H9 (cell line): ENCODE results near the gene TMEM213. TPM values are rescaled to one million over a fixed set of nuclear protein-coding genes. Genes with fewer than 3 reads are reported as not detected.

Source experiments
- DNase-seq: peaks from one replicate; pipeline ENCODE4 v3.0.0-alpha.2; 2017
- H2AFZ ChIP-seq: one replicate; pipeline ENCODE4 v1.6.1; 2013; ENCODE audit warnings: mild to moderate bottlenecking, low read length, control low read depth, moderate library complexity
- H2AK5ac ChIP-seq: 2 replicates; pipeline ENCODE4 v1.6.1; 2013; ENCODE audit warnings: low read length, control low read depth, mixed read lengths; ENCODE audit not compliant: insufficient read length
- H2BK120ac ChIP-seq: one replicate; pipeline ENCODE4 v1.6.1; 2013; ENCODE audit warnings: low read depth, mild to moderate bottlenecking, low read length, control low read depth, inconsistent platforms; ENCODE audit not compliant: poor library complexity, severe bottlenecking
- H2BK12ac ChIP-seq: 2 replicates; pipeline ENCODE4 v1.6.1; 2013; ENCODE audit warnings: low read length, control low read depth, mixed read lengths, low read depth; ENCODE audit not compliant: insufficient read length
- H2BK15ac ChIP-seq: 2 replicates; pipeline ENCODE4 v1.6.1; 2013; ENCODE audit warnings: low read depth, low read length, control low read depth
- H2BK20ac ChIP-seq: one replicate; pipeline ENCODE4 v1.6.1; 2013; ENCODE audit warnings: low read depth, mild to moderate bottlenecking, low read length, control low read depth, inconsistent platforms; ENCODE audit not compliant: poor library complexity, severe bottlenecking
- H2BK5ac ChIP-seq: 2 replicates; pipeline ENCODE4 v1.6.1; 2013; ENCODE audit warnings: low read length, control low read depth, mixed read lengths; ENCODE audit not compliant: insufficient read length
- H3K14ac ChIP-seq: 2 replicates; pipeline ENCODE4 v1.6.1; 2013; ENCODE audit warnings: low read length, control low read depth; ENCODE audit not compliant: insufficient read depth
- H3K18ac ChIP-seq: 2 replicates; pipeline ENCODE4 v1.6.1; 2013; ENCODE audit warnings: low read depth, mild to moderate bottlenecking, mixed read lengths, low read length, control low read depth; ENCODE audit not compliant: insufficient read length
- H3K23ac ChIP-seq: 2 replicates; pipeline ENCODE4 v1.6.1; 2013; ENCODE audit warnings: low read length, control low read depth, mixed read lengths, low read depth; ENCODE audit not compliant: insufficient read length
- H3K23me2 ChIP-seq: 2 replicates; pipeline ENCODE4 v1.6.1; 2013; ENCODE audit warnings: low read depth, mild to moderate bottlenecking, mixed read lengths, low read length, control low read depth; ENCODE audit not compliant: insufficient read length, poor library complexity, severe bottlenecking
- H3K27ac ChIP-seq: 2 replicates; pipeline ENCODE4 v1.5.1; 2013; ENCODE audit warnings: low read length, control low read depth, mixed read lengths, low read depth; ENCODE audit not compliant: insufficient read length
- H3K27me3 ChIP-seq: 2 replicates; pipeline ENCODE4 v1.6.1; 2013; ENCODE audit warnings: low read length, control low read depth, inconsistent platforms; ENCODE audit not compliant: insufficient read depth
- H3K4ac ChIP-seq: 2 replicates; pipeline ENCODE4 v1.6.1; 2013; ENCODE audit warnings: low read depth, mild to moderate bottlenecking, control low read depth, inconsistent platforms, low read length, moderate library complexity
- H3K4me1 ChIP-seq: 2 replicates; pipeline ENCODE4 v1.6.1; 2013; ENCODE audit warnings: low read length, control low read depth, inconsistent platforms; ENCODE audit not compliant: insufficient read depth
- H3K4me2 ChIP-seq: 2 replicates; pipeline ENCODE4 v1.6.1; 2013; ENCODE audit warnings: low read length, control low read depth, mixed read lengths; ENCODE audit not compliant: insufficient read length, insufficient read depth
- H3K56ac ChIP-seq: 2 replicates; pipeline ENCODE4 v1.6.1; 2013; ENCODE audit warnings: low read depth, mild to moderate bottlenecking, mixed read lengths, low read length, control low read depth; ENCODE audit not compliant: insufficient read length
- H3K79me1 ChIP-seq: 2 replicates; pipeline ENCODE4 v1.6.1; 2013; ENCODE audit warnings: low read depth, mild to moderate bottlenecking, moderate library complexity, low read length, control low read depth, inconsistent platforms; ENCODE audit not compliant: insufficient read depth, poor library complexity, severe bottlenecking
- H3K79me2 ChIP-seq: 2 replicates; pipeline ENCODE4 v1.6.1; 2013; ENCODE audit warnings: low read length, control low read depth, inconsistent platforms; ENCODE audit not compliant: insufficient read depth
- H3K9ac ChIP-seq: 2 replicates; pipeline ENCODE4 v1.6.1; 2013; ENCODE audit warnings: low read length, control low read depth, mixed read lengths; ENCODE audit not compliant: insufficient read length; ENCODE audit errors: extremely low read depth
- H3K9me3 ChIP-seq: one replicate; pipeline ENCODE4 v1.6.1; 2013; ENCODE audit warnings: low read depth, low read length, inconsistent platforms; ENCODE audit not compliant: control insufficient read depth
- H3T11ph ChIP-seq: one replicate; pipeline ENCODE4 v1.6.1; 2013; ENCODE audit warnings: mild to moderate bottlenecking, low read length, control low read depth, inconsistent platforms
- H4K20me1 ChIP-seq: one replicate; pipeline ENCODE4 v1.6.1; 2013; ENCODE audit not compliant: control insufficient read depth, insufficient read length, insufficient read depth
- H4K5ac ChIP-seq: 2 replicates; pipeline ENCODE4 v1.6.1; 2013; ENCODE audit warnings: low read depth, mild to moderate bottlenecking, mixed read lengths, low read length, control low read depth; ENCODE audit not compliant: insufficient read length
- H4K8ac ChIP-seq: replicated peaks from 2 replicates; pipeline ENCODE4 v1.6.1; 2013; ENCODE audit warnings: low read length, control low read depth, mixed read lengths, low read depth; ENCODE audit not compliant: insufficient read length
- H4K91ac ChIP-seq: 2 replicates; pipeline ENCODE4 v1.6.1; 2013; ENCODE audit warnings: low read depth, mild to moderate bottlenecking, moderate library complexity, mixed read lengths, low read length, control low read depth; ENCODE audit not compliant: insufficient read length
- H3K27ac Mint-ChIP-seq, 3 experiments: 2 replicates in 2 of 3; 3 replicates in 1 of 3; pipeline ENCODE4 v1.8.0; 2020 to 2021; ENCODE audit warnings: mixed read lengths in 3 of 3, mild to moderate bottlenecking in 1 of 3, moderate library complexity in 1 of 3
- H3K27me3 Mint-ChIP-seq: 2 replicates; pipeline ENCODE4 v1.8.0; 2021; ENCODE audit warnings: low read depth, mild to moderate bottlenecking, moderate library complexity, mixed read lengths
- H3K36me3 Mint-ChIP-seq, 3 experiments: 2 replicates in 2 of 3; 3 replicates in 1 of 3; pipeline ENCODE4 v1.8.0; 2020 to 2021; ENCODE audit warnings: low read depth in 3 of 3, mixed read lengths in 3 of 3; ENCODE audit not compliant: insufficient read depth in 1 of 3
- H3K4me1 Mint-ChIP-seq, 2 experiments: 2 replicates each; pipeline ENCODE4 v1.8.0; 2020; ENCODE audit warnings: mixed read lengths in 2 of 2
- H3K4me3 Mint-ChIP-seq, 2 experiments: 2 replicates in 1 of 2; 3 replicates in 1 of 2; pipeline ENCODE4 v1.8.0; 2020 to 2021; ENCODE audit warnings: mild to moderate bottlenecking in 2 of 2, mixed read lengths in 2 of 2, moderate library complexity in 1 of 2
- H3K9me3 Mint-ChIP-seq, 2 experiments: 2 replicates in 1 of 2; 3 replicates in 1 of 2; pipeline ENCODE4 v1.8.0; 2020; ENCODE audit warnings: mild to moderate bottlenecking in 2 of 2, mixed read lengths in 2 of 2, moderate library complexity in 1 of 2
- WGBS: extraction: QIAGEN DNeasy Blood & Tissue Kit; methylation state at CpG from one replicate; pipeline ENCODE4 v1.1.7; 2013; ENCODE audit warnings: missing lambda C conversion rate, low lambda C conversion rate, mixed read lengths; ENCODE audit not compliant: insufficient read length; ENCODE audit errors: extremely low coverage; 5-methylcytosine and 5-hydroxymethylcytosine counted together
- total RNA-seq: library from RNA; stranded (reverse); gene quantifications from 2 replicates; pipeline ENCODE4 v1.2.1, GENCODE V29; 2021
- TF ChIP-seq, protein P1 (sequence below): fragments of 200-600 bp; sonication (generic); conservative IDR thresholded peaks from 3 replicates; pipeline ENCODE4 v1.8.0; 2021; ENCODE audit warnings: antibody characterized with exemption, mild to moderate bottlenecking

TMEM213 gene
- total RNA-seq, 1 experiment from 2014 or later, result 0.22 TPM

DNA sequence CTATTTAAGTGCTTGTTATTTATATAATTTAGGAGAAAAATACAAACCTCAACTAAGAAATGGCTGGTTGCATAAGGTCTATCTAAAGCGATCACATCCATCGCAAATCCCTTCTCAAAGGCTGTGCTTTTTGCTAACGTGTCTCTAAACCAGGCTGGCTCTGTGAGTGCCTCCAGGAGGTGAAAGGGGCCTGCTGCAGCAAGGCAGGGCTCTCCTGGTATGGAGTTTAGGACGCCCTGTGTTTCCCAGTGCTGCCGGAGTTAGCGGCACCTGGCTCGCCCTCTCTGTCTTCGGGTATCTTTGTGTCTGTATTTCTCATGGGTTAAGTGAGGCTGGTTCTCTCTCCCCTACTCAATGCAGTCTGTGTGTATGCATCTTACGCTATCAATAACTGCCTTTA lies 68.6 kb downstream of the TMEM213 start:
- Histone ChIP-seq H3K9ac (no peak overlapping the region), H2BK120ac (no peak overlapping the region), H4K5ac (no peak overlapping the region), H3K4me2 (no peak overlapping the region), H3K56ac (no peak overlapping the region), H2BK20ac (no peak overlapping the region), H3K27me3 (no peaks in the 10 kb centered on the region), H2AFZ (no peak overlapping the region), H4K91ac (no peak overlapping the region), H3K4me1 (no peaks in the 10 kb centered on the region), H2BK12ac (no peak overlapping the region), H3K18ac (no peak overlapping the region), H3K79me2 (no peaks in the 10 kb centered on the region), H3K79me1 (no peaks in the 10 kb centered on the region), H3K23me2 (no peaks in the 10 kb centered on the region), H3K23ac (no peak overlapping the region), H4K20me1 (no peaks in the 10 kb centered on the region), H2BK5ac (no peak overlapping the region), H4K8ac (no peak overlapping the region), H2AK5ac (no peak overlapping the region), H3K27ac (no peak overlapping the region), H3K4ac (no peak overlapping the region), H3K9me3 (no peaks in the 10 kb centered on the region), H3K14ac (no peak overlapping the region), H3T11ph (no peak overlapping the region), H2BK15ac (no peak overlapping the region)
- no peak for DNase-seq
- no peaks in the 10 kb centered on the region for H3K9me3 Mint-ChIP-seq
- H3K4me3 Mint-ChIP-seq, result no peak overlapping the region
- no peaks in the 10 kb centered on the region for H3K4me1 Mint-ChIP-seq
- H3K27me3 Mint-ChIP-seq, result no peaks in the 10 kb centered on the region; the same call in 1 of the 2 replicates
- TF ChIP-seq, protein P1, sequence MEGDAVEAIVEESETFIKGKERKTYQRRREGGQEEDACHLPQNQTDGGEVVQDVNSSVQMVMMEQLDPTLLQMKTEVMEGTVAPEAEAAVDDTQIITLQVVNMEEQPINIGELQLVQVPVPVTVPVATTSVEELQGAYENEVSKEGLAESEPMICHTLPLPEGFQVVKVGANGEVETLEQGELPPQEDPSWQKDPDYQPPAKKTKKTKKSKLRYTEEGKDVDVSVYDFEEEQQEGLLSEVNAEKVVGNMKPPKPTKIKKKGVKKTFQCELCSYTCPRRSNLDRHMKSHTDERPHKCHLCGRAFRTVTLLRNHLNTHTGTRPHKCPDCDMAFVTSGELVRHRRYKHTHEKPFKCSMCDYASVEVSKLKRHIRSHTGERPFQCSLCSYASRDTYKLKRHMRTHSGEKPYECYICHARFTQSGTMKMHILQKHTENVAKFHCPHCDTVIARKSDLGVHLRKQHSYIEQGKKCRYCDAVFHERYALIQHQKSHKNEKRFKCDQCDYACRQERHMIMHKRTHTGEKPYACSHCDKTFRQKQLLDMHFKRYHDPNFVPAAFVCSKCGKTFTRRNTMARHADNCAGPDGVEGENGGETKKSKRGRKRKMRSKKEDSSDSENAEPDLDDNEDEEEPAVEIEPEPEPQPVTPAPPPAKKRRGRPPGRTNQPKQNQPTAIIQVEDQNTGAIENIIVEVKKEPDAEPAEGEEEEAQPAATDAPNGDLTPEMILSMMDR, result no peak
- H3K36me3 Mint-ChIP-seq, result peaks cover 27 to 50% (median 41%) of the 10 kb centered on the region in 3 experiments
- no peak overlapping the region for H3K27ac Mint-ChIP-seq
- WGBS, result no CpG with 5 or more reads among the region's 9 CpGs
